Thyroid gland (tissue), 4 donors: ENCODE measurements around the gene MANBA.

Source experiments
- CTCF ChIP-seq, 6 experiments: fragments of 200-600 bp in 3 of 6; fragments of 450-650 bp in 3 of 6; sonication (generic) in 3 of 6; IDR thresholded peaks; one replicate each; pipeline ENCODE4 v1.5.1; 2016 to 2019; ENCODE audit warnings: antibody characterized with exemption in 6 of 6, mild to moderate bottlenecking in 2 of 6, inconsistent platforms in 1 of 6, moderate library complexity in 1 of 6
- POLR2A ChIP-seq, 2 donors: fragments of 450-650 bp; IDR thresholded peaks; one replicate each; pipeline ENCODE4 v1.6.1; 2017; ENCODE audit warnings: antibody characterized with exemption in 2 of 2, mild to moderate bottlenecking in 2 of 2, moderate library complexity in 1 of 2

DNA sequence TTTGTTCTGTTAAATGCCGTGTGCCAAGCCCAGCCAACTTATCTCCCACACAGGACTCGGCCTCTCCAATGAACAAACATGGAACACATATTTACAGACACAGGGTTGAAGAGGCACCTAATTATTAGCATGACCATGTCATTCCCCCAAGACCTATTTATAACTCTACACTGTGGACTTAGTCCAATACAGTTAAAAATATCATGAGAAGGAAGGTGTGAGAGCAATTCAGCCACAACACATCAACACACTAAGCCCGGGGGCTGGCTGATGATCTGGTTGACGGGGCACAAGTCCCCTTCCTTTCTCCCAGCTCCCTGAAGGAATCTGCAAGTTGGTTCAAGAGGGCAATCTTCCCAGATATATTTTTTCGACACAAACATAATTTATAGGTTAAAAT, 28.1 kb downstream of the MANBA start:
- TF ChIP-seq CTCF (IDR thresholded peaks at IDR 0.05) = no peak
- TF ChIP-seq POLR2A (IDR thresholded peaks at IDR 0.05) = no peak
